Astrocyte of the spinal cord (primary cell): ENCODE data around the gene NKIRAS2.

ENCODE experiments used
- DNase-seq: peaks from one replicate; pipeline ENCODE4 v3.0.0; 2011; ENCODE audit warnings: low read depth, low spot score
- H3K4me3 ChIP-seq: 2 replicates; pipeline ENCODE4 v1.5.1; 2011; ENCODE audit warnings: low read depth, mild to moderate bottlenecking, low read length, moderate library complexity
- in situ Hi-C: cut with HindIII; loops from 2 replicates; pipeline ENCODE4 v1.10.0; 2017; ENCODE audit warnings: low sequenced_read_pairs
- TF ChIP-seq, protein P1 (sequence below): IDR thresholded peaks from 2 replicates; pipeline ENCODE4 v1.5.1; 2012; ENCODE audit warnings: low read depth, mild to moderate bottlenecking, low read length, inconsistent platforms

NKIRAS2 gene

DNA sequence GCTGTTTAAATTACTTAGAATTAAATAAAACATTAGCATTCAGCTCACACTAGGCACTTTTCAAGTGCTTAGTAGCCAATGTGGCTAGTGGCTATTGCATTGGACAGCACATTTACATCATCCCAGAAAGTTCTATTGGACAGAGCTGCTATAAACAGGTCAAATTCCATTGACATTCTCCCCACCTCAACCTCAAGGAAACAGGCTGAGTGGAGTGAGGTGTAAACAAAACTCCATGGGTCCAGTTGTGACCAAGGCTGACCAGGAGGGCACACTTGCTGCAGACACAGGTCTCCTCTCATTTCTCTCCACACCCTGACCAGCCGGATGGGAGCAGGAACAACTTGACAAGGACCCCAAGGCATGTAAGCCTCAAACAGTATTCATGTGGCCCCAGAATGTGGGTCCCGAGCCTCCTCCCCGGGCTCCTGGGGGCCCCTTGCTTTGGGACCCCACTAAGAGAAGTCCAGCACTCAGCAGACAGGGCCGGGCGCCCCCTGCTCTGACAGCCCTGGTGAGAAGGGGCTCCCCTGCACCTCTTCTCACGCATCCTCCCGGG is 30.0 kb downstream of the NKIRAS2 start:
- H3K4me3 ChIP-seq: peak overlapping the region; percentile 37
- in situ Hi-C loops: no loop called here
- DNase-seq: no peak
- TF ChIP-seq, protein P1, sequence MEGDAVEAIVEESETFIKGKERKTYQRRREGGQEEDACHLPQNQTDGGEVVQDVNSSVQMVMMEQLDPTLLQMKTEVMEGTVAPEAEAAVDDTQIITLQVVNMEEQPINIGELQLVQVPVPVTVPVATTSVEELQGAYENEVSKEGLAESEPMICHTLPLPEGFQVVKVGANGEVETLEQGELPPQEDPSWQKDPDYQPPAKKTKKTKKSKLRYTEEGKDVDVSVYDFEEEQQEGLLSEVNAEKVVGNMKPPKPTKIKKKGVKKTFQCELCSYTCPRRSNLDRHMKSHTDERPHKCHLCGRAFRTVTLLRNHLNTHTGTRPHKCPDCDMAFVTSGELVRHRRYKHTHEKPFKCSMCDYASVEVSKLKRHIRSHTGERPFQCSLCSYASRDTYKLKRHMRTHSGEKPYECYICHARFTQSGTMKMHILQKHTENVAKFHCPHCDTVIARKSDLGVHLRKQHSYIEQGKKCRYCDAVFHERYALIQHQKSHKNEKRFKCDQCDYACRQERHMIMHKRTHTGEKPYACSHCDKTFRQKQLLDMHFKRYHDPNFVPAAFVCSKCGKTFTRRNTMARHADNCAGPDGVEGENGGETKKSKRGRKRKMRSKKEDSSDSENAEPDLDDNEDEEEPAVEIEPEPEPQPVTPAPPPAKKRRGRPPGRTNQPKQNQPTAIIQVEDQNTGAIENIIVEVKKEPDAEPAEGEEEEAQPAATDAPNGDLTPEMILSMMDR: no peak

DNA sequence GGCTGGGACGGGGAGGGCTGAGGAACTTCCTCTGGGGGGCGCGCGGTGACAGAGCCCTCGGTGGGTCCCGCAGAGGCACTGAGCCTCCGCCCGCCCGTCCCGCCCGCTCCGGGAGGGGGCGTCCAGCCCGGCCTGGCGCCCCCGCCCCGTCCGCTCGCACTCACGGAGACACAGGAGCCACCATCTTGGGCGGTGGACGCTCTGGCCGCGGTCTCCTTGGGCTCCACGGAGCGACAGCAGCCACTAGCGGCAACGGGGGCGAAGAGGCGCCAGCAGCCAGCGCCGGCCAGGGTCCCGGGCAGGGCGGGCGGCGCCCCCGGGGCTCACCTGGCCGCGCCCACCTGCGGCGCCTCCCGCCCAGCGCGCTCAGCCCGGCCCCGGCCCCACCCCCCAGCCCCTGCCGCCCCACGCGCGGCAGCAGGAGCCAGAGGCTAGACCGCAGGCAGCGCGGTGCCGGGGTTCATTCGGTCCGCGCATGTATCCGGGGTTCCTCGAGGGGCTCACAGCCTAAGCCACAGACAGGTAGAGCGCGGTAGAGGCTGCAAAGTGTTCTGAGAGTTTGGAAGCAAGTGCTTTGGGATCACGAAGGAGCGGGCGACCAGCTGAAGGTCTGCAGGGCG is 30.6 kb downstream of the NKIRAS2 start, which contains the start of gene C17orf113:
Gene C17orf113 (minus strand): TSS at position 209 of the 620 bp plus-strand sequence. CDS start 7,225 bp downstream, outside the sequence.
- peak within 1 kb of the TSS; percentile 37 for H3K4me3 ChIP-seq
- in situ Hi-C loops: no loop called here
- TF ChIP-seq, protein P1: peak; percentile 32
- no peak for DNase-seq

DNA sequence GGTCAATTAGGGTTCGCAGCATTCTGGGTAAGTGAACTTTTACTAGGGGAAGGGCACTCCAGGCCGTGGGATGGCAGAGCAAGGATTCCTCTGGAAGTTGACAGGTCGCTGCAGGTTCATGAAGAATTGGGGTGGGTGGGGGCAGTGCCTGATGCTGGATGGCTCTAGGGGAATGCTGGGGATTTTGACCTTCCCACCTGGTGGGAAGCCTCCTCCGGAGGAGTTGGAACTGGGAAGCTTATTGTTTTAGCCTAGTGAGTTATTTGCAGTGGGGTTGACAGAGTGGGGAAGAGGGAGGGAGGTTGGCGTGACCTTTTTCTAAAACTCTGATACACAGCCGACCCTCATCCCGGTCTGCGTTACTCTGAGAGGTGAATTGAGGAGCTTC is 31.1 kb downstream of the NKIRAS2 start:
- DNase-seq: no peak
- H3K4me3 ChIP-seq: no peak overlapping the region
- TF ChIP-seq, protein P1: no peak
- in situ Hi-C loops: no loop called here

DNA sequence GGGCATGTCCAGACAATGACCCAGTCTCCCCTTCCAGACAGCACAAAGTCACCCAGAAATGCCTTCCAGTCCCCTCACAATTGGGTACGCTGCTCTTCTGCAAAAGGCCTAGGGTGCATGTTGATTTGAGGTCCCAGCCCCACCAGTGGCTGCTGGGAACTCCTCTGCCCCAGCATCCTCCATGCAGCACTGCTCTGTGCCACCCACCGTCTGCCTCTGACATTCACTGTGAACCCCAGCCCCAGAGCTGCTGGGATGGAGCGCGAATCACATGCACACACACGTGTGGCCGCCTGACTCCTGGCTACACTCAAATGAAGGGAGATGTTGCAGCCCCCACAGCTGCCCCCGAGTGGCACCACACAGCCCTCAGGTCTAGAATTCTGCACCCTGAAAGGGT is 31.8 kb downstream of the NKIRAS2 start:
- no peak overlapping the region for H3K4me3 ChIP-seq
- TF ChIP-seq, protein P1: no peak
- in situ Hi-C loops: no loop called here
- DNase-seq: no peak

DNA sequence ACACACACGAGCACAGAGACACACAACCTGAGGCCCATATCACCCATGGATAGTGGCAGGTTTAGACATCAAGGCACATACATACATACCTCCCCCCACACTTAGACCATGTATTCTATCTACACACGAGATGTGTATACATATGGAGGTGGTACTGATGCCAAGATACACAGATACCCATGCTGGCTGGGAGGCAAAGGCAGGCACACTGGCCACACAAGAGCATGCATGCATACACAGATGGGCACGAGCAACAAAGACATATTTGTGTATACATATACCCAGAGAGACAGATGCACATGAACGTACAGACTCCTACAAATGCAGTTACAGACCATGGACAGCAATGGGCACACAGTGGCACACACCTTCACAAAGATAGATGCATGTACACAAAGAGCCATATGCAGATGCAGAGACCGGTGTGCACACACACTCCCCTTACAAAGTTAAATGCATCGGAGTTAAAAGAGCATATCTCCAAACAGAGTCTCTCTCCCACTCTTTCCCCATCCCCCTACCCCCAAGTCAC is 32.5 kb downstream of the NKIRAS2 start:
- in situ Hi-C loops: no loop called here
- no peak overlapping the region for H3K4me3 ChIP-seq
- no peak for DNase-seq
- TF ChIP-seq, protein P1: no peak

DNA sequence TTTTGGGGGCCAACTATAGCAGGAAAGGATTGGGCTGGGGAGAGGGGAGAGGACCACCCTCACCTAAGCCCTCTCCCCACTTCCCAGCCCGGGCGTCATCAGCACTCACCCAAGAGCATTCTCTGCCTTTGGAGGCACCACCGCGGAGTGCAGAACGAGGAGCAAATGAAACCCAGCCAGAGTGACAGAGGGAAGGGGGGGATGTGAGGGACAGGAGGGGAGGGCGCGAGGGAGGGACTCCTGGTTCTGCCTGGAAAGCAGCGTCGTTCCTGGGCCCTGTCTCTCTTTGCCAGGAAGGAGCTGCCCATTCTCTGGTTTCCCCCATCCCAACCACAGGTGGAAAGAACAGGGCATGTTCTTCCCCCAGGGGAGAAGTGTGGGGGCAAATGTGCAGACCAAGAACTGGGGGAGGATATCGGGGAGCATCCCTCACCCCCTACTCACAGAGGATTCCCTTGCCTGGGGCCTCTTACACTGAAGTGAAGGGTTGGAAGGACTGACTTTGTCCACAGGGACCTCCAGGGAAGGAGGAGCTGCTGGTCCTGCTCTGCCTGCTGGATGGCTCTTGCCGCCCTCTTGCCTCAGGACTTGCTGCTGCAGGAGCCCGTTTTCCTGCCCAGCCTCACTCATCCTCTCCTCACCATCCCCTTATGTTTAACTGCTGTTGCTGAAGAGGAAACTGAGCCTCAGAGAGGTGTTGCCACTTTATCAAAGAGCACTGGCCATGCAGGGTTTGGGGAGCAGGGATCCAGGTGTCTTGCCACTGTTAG is 34.0 kb downstream of the NKIRAS2 start:
- TF ChIP-seq, protein P1: no peak
- no peak for DNase-seq
- no peak overlapping the region for H3K4me3 ChIP-seq
- in situ Hi-C loops: no loop called here
